GM12878 (cell line): ENCODE data around the gene TFF1. TPM values are rescaled to one million over a fixed set of nuclear protein-coding genes. Genes with fewer than 3 reads are reported as not detected.

Experiments
- ATAC-seq: fragments of 200-7000 bp; cut with Tn5 transposase; 3 replicates; pipeline ENCODE4 v1.9.1; 2020; ENCODE audit warnings: mild to moderate bottlenecking, moderate library complexity
- BruUV-seq: library from RNA; stranded (reverse); fragments of 400-500 nt; replicated peaks from 2 replicates; lab custom pipeline; 2021; lab: Mats Ljungman, UMichigan
- CTCF ChIA-PET: fragments of 300-600 bp; sonication (Branson Sonifier 250); formaldehyde crosslinking; extraction: SDS; loops from one replicate; lab custom pipeline; 2021; ENCODE audit warnings: inconsistent platforms; lab: Yijun Ruan, JAX
- POLR2A ChIA-PET: fragments of 350-600 bp; formaldehyde crosslinking; extraction: SDS; loops from one replicate; lab custom pipeline; 2021; ENCODE audit warnings: inconsistent platforms; lab: Charles Lee
- RAD21 ChIA-PET: fragments of 300-600 bp; sonication (Branson Sonifier 250); formaldehyde crosslinking; loops from one replicate; lab custom pipeline; 2023; ENCODE audit warnings: antibody characterized with exemption; ENCODE audit not compliant: unreplicated experiment; lab: Charles Lee
- SMC1A ChIA-PET: fragments of 300-600 bp; sonication (Branson Sonifier 250); formaldehyde crosslinking; loops from one replicate; lab custom pipeline; 2023; ENCODE audit not compliant: unreplicated experiment, uncharacterized antibody; lab: Charles Lee
- DNase-seq: peaks from one replicate; pipeline ENCODE4 v3.0.0-alpha.2; 2011; ENCODE audit warnings: low read depth, low spot score
- FAIRE-seq: peaks from 3 replicates; lab custom pipeline; 2011; peaks lifted over from hg19 to GRCh38; lab: Jason Lieb, UNC
- H2AFZ ChIP-seq: 2 replicates; pipeline ENCODE4 v1.6.0; 2011; ENCODE audit warnings: low read depth, low read length, control low read depth; ENCODE audit not compliant: control insufficient read depth
- H3K27ac ChIP-seq: 2 replicates; pipeline ENCODE4 v1.5.1; 2011; ENCODE audit warnings: control low read depth; ENCODE audit not compliant: control insufficient read depth, insufficient read depth
- H3K27me3 ChIP-seq, 2 experiments: replicated peaks in 1 of 2; 2 replicates each; pipeline versions ENCODE4 v1.6.0 to v1.6.1; 2011; ENCODE audit warnings: low read length in 1 of 2; ENCODE audit not compliant: control insufficient read depth in 2 of 2, insufficient read depth in 2 of 2
- H3K36me3 ChIP-seq, 2 experiments: 2 replicates each; pipeline ENCODE4 v1.5.1; 2011; ENCODE audit warnings: low read length in 1 of 2; ENCODE audit not compliant: control insufficient read depth in 2 of 2, insufficient read depth in 2 of 2
- H3K4me1 ChIP-seq: 2 replicates; pipeline ENCODE4 v1.6.1; 2011; ENCODE audit warnings: mild to moderate bottlenecking, low read length, moderate library complexity, mixed read lengths; ENCODE audit not compliant: control insufficient read depth, insufficient read depth
- H3K4me2 ChIP-seq: 2 replicates; pipeline ENCODE4 v1.6.0; 2011; ENCODE audit warnings: control low read depth; ENCODE audit not compliant: control insufficient read depth, insufficient read depth
- H3K4me3 ChIP-seq: fragments of 200-600 bp; sonication (generic); 2 replicates; pipeline ENCODE4 v1.5.1; 2016
- H3K79me2 ChIP-seq: 2 replicates; pipeline ENCODE4 v1.6.0; 2011; ENCODE audit warnings: low read length; ENCODE audit not compliant: control insufficient read depth, insufficient read depth
- H3K9ac ChIP-seq: 2 replicates; pipeline ENCODE4 v1.8.0; 2011; ENCODE audit warnings: low read length, control low read depth, mixed read lengths; ENCODE audit not compliant: control insufficient read depth, insufficient read depth
- H3K9me3 ChIP-seq: replicated peaks from 3 replicates; pipeline ENCODE4 v1.5.1; 2011; ENCODE audit warnings: mild to moderate bottlenecking, low read length; ENCODE audit not compliant: control insufficient read depth, insufficient read depth
- H4K20me1 ChIP-seq: 2 replicates; pipeline ENCODE4 v1.6.0; 2011; ENCODE audit not compliant: control insufficient read depth, insufficient read depth
- ATF7 ChIP-seq: fragments of 450-650 bp; IDR thresholded peaks from 2 replicates; pipeline ENCODE4 v1.6.1; 2016; ENCODE audit warnings: low read depth, mild to moderate bottlenecking
- BRCA1 ChIP-seq: IDR thresholded peaks from 2 replicates; pipeline ENCODE4 v1.6.1; 2011; ENCODE audit warnings: low read depth, low read length, improper control_type of control experiment
- CEBPZ ChIP-seq: fragments of 150-350 bp; IDR thresholded peaks from 2 replicates; pipeline ENCODE4 v1.6.1; 2016; ENCODE audit warnings: low read depth, low read length
- CREM ChIP-seq: IDR thresholded peaks from 2 replicates; pipeline ENCODE4 v1.6.1; 2014; ENCODE audit warnings: antibody characterized with exemption, low read depth
- IRF4 ChIP-seq: IDR thresholded peaks from 2 replicates; pipeline ENCODE4 v1.6.1; 2011; ENCODE audit warnings: low read depth, low read length
- IRF5 ChIP-seq: fragments of 450-650 bp; IDR thresholded peaks from 2 replicates; pipeline ENCODE4 v1.6.1; 2017; ENCODE audit warnings: borderline replicate concordance
- MEF2A ChIP-seq: IDR thresholded peaks from 2 replicates; pipeline ENCODE4 v1.6.1; 2011; ENCODE audit warnings: low read depth, mild to moderate bottlenecking, low read length, moderate library complexity; ENCODE audit not compliant: insufficient read depth
- MYC ChIP-seq: IDR thresholded peaks from 2 replicates; pipeline ENCODE4 v1.6.1; 2011; ENCODE audit warnings: mild to moderate bottlenecking, low read length, moderate library complexity, inconsistent platforms; ENCODE audit not compliant: insufficient read depth, insufficient replicate concordance, insufficient read length, severe bottlenecking
- NFYA ChIP-seq: IDR thresholded peaks from 2 replicates; pipeline ENCODE4 v1.6.1; 2011; ENCODE audit warnings: low read depth, mild to moderate bottlenecking, low read length, improper control_type of control experiment, borderline replicate concordance
- NFYB ChIP-seq: IDR thresholded peaks from 2 replicates; pipeline ENCODE4 v1.6.1; 2011; ENCODE audit warnings: low read depth, mild to moderate bottlenecking, low read length, improper control_type of control experiment, moderate library complexity; ENCODE audit not compliant: insufficient read depth
- PAX5 ChIP-seq: IDR thresholded peaks from 2 replicates; pipeline ENCODE4 v1.6.1; 2011; ENCODE audit warnings: low read depth, low read length, borderline replicate concordance
- PRDM15 ChIP-seq: fragments of 450-650 bp; formaldehyde crosslinking; IDR thresholded peaks from 2 replicates; pipeline ENCODE4 v1.4.0; 2020; ENCODE audit warnings: mild to moderate bottlenecking, moderate library complexity
- SREBF1 ChIP-seq: IDR thresholded peaks from 2 replicates; pipeline ENCODE4 v1.6.1; 2012; ENCODE audit warnings: mild to moderate bottlenecking, low read length
- ZNF207 ChIP-seq: fragments of 450-650 bp; IDR thresholded peaks from 2 replicates; pipeline ENCODE4 v1.6.1; 2014; ENCODE audit warnings: antibody characterized with exemption, mild to moderate bottlenecking, borderline replicate concordance
- WGBS: methylation state at CpG from one replicate; pipeline ENCODE4 v1.1.6; 2016; ENCODE audit warnings: low lambda C conversion rate; ENCODE audit not compliant: insufficient replicate concordance, insufficient coverage; ENCODE audit errors: missing lambda C conversion rate; 5-methylcytosine and 5-hydroxymethylcytosine counted together
- in situ Hi-C: fragments of 300-500 bp; cut with MboI; formaldehyde crosslinking; loops from 9 replicates; pipeline ENCODE4 v1.14.3; 2018; ENCODE audit warnings: mixed read lengths
- intact Hi-C: fragments of 100-400 bp; cut with micrococcal nuclease; formaldehyde crosslinking; loops from one replicate; pipeline ENCODE4 v1.14.2; 2022; ENCODE audit not compliant: unreplicated experiment
- polyA plus RNA-seq, 11 experiments: library from polyadenylated mRNA; depleted of rRNA in 4 of 11; unstranded in 6 of 11; stranded (reverse) in 5 of 11; fragments of >200 nt; fragmentation: Nextera tagmentation in 4 of 11; fragmentation: Illumina TruSeq in 1 of 11; extraction: Ambion mirVana in 4 of 11; extraction: Trizol in 1 of 11; gene quantifications; 1 replicate in 1 of 11; 2 replicates in 10 of 11; pipeline versions ENCODE4 v1.2.1 to v1.2.3, GENCODE V29; 2011 to 2016; ENCODE audit warnings: inconsistent platforms in 2 of 11, missing spikeins in 2 of 11, low read depth in 1 of 11
- total RNA-seq, 4 experiments: library from RNA; depleted of rRNA in 3 of 4; stranded (reverse); fragments of >200 nt in 3 of 4; fragmentation: Illumina TruSeq in 1 of 4; extraction: Trizol in 1 of 4; gene quantifications; 2 replicates each; pipeline versions ENCODE4 v1.2.1 to v1.2.3, GENCODE V29; 2013 to 2021

TFF1 gene
- total and polyA plus RNA-seq, 10 of the 15 experiments (the other 5 are each of a cell fraction or from before 2014, with no cell fraction given): 0.13 TPM; not detected in 9

- Histone ChIP-seq H3K79me2 (no peaks in the 10 kb centered on the region), H3K9me3 (peaks cover 11% of the 10 kb centered on the region; the same call in 2 of the 3 replicates), H3K4me2 (no peak overlapping the region), H3K27me3 (no peaks in the 10 kb centered on the region), H3K4me1 (no peaks in the 10 kb centered on the region), H2AFZ (no peak overlapping the region), H3K4me3 (no peak overlapping the region), H3K36me3 (no peaks in the 10 kb centered on the region), H4K20me1 (no peaks in the 10 kb centered on the region), H3K27ac (no peak overlapping the region), H3K9ac (no peak overlapping the region)
- RAD21 ChIA-PET: no interaction called here
- in situ Hi-C loops: no loop called here
- BruUV-seq: no TSS peak
- intact Hi-C loops: no loop called here
- SMC1A ChIA-PET: no interaction called here
- 9% methylated on average over 10 of the region's 11 CpGs for WGBS
- POLR2A ChIA-PET: no interaction called here
- ATAC-seq (no peak), DNase-seq (no peak), FAIRE-seq (no peak)
- TF ChIP-seq ZNF207: no peak
- no peak for TF ChIP-seq NFYA
- no peak for TF ChIP-seq CREM
- TF ChIP-seq MYC: no peak
- no peak for TF ChIP-seq ATF7
- TF ChIP-seq IRF4: no peak
- no peak for TF ChIP-seq NFYB
- no peak for TF ChIP-seq IRF5
- TF ChIP-seq PRDM15 (CRISPR knock-in tag): no peak
- no peak for TF ChIP-seq MEF2A
- no peak for TF ChIP-seq PAX5
- TF ChIP-seq CEBPZ: no peak
- TF ChIP-seq SREBF1: no peak
- TF ChIP-seq BRCA1: no peak
- CTCF ChIA-PET: no interaction called here
These were observed 14.5 kb downstream of the TFF1 start for GRCh38 chr21:42351626-42352440.
